ENCODE data around the gene AGMO.

The AGMO gene

GRCh38 chr7:15397159-15397550 lies 164.7 kb downstream of the AGMO start:
- DNase-seq (ENCODE audit: low read depth), result no peak

GRCh38 chr7:15396210-15397158 lies 165.3 kb downstream of the AGMO start:
- no peak for DNase-seq (ENCODE audit: low read depth)

- no peak for DNase-seq (ENCODE audit: low read depth)
Measured at GRCh38 chr7:15389073-15389472, 172.7 kb downstream of the AGMO start.

- no peak for DNase-seq (ENCODE audit: low read depth)
Measured at GRCh38 chr7:15378494-15379145, 183.2 kb downstream of the AGMO start.

- DNase-seq (ENCODE audit: low read depth), result no peak
Measured at GRCh38 chr7:15376600-15376999, 185.2 kb downstream of the AGMO start.

GRCh38 chr7:15370441-15370840 lies 191.4 kb downstream of the AGMO start:
- DNase-seq (ENCODE audit: low read depth), result no peak

- no peak for DNase-seq (ENCODE audit: low read depth)
Measured at GRCh38 chr7:15368653-15369052, 193.2 kb downstream of the AGMO start.

- no peak for DNase-seq (ENCODE audit: low read depth)
Measured at GRCh38 chr7:15367897-15368296, 193.9 kb downstream of the AGMO start.

- no peak for DNase-seq (ENCODE audit: low read depth)
Measured at GRCh38 chr7:15358112-15358511, 203.7 kb downstream of the AGMO start.

- DNase-seq (ENCODE audit: low read depth), result no peak
Measured at GRCh38 chr7:15352421-15353206, 209.2 kb downstream of the AGMO start.

- DNase-seq (ENCODE audit: low read depth), result no peak
Measured at GRCh38 chr7:15345216-15345615, 216.6 kb downstream of the AGMO start.

GRCh38 chr7:15341817-15342216 lies 220.0 kb downstream of the AGMO start:
- no peak for DNase-seq (ENCODE audit: low read depth)

GRCh38 chr7:15336146-15336545 lies 225.7 kb downstream of the AGMO start:
- no peak for DNase-seq (ENCODE audit: low read depth)

GRCh38 chr7:15335390-15335789 lies 226.4 kb downstream of the AGMO start:
- no peak for DNase-seq (ENCODE audit: low read depth)

GRCh38 chr7:15334536-15335263 lies 227.1 kb downstream of the AGMO start:
- DNase-seq (ENCODE audit: low read depth), result no peak

GRCh38 chr7:15332956-15333355 lies 228.9 kb downstream of the AGMO start:
- no peak for DNase-seq (ENCODE audit: low read depth)

GRCh38 chr7:15330943-15331342 lies 230.9 kb downstream of the AGMO start:
- DNase-seq (ENCODE audit: low read depth), result no peak

- DNase-seq (ENCODE audit: low read depth), result no peak
Measured at GRCh38 chr7:15327001-15327400, 234.8 kb downstream of the AGMO start.

- DNase-seq (ENCODE audit: low read depth), result no peak
Measured at GRCh38 chr7:15326044-15326644, 235.7 kb downstream of the AGMO start.

- DNase-seq (ENCODE audit: low read depth), result no peak
Measured at GRCh38 chr7:15323550-15323949, 238.3 kb downstream of the AGMO start.

- no peak for DNase-seq (ENCODE audit: low read depth)
Measured at GRCh38 chr7:15317215-15317614, 244.6 kb downstream of the AGMO start.
